ENCODE data around the gene SETD5.

SETD5 gene

GRCh38 chr3:9398700-9399336 lies 1.4 kb downstream of the SETD5 start:
- Mint-ChIP-seq H3K4me3 (peak overlapping the region; percentile 94), H3K27me3 (no peaks in the 10 kb centered on the region), H3K36me3 (peaks cover 8% of the 10 kb centered on the region), H3K9me3 (no peaks in the 10 kb centered on the region), H3K4me1 (peaks cover 73% of the 10 kb centered on the region), H3K27ac (peak overlapping the region; percentile 99)

- Mint-ChIP-seq H3K9me3 (no peaks in the 10 kb centered on the region), H3K27me3 (no peaks in the 10 kb centered on the region), H3K27ac (peak overlapping the region; percentile 48), H3K4me1 (peaks cover 72% of the 10 kb centered on the region), H3K4me3 (peak overlapping the region; percentile 94), H3K36me3 (peaks cover 8% of the 10 kb centered on the region)
Observed at GRCh38 chr3:9399337-9399703, 1.9 kb downstream of the SETD5 start.

DNA sequence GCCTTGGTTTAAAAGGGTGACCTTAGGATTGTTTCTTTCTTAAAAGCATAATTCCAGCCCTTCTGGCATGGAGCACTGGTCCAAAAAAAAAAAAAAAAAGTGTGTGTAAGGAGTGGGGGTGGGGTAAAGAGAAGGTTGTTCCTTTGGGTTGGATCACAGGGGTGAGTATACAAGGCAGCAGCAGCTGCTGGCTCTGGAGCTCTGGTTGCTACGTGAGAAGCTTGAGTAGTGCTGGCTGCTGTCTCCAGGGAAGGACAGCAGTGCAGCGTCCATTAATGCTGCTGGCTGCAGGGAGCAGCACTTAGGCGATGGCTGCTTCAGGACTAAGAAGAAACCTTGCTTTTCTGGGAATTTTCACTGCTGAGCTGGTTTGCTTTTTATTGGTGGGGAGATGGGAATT lies 2.3 kb downstream of the SETD5 start:
- H3K4me3 Mint-ChIP-seq: peak overlapping the region; percentile 94
- H3K36me3 Mint-ChIP-seq: peaks cover 6% of the 10 kb centered on the region
- peaks cover 71% of the 10 kb centered on the region for H3K4me1 Mint-ChIP-seq
- no peaks in the 10 kb centered on the region for H3K9me3 Mint-ChIP-seq
- no peaks in the 10 kb centered on the region for H3K27me3 Mint-ChIP-seq
- peak overlapping the region; percentile 48 for H3K27ac Mint-ChIP-seq

GRCh38 chr3:9400616-9401015 lies 3.2 kb downstream of the SETD5 start:
- H3K4me3 Mint-ChIP-seq: peak overlapping the region; percentile 94
- peaks cover 71% of the 10 kb centered on the region for H3K4me1 Mint-ChIP-seq
- no peaks in the 10 kb centered on the region for H3K27me3 Mint-ChIP-seq
- H3K9me3 Mint-ChIP-seq: no peaks in the 10 kb centered on the region
- peaks cover 3% of the 10 kb centered on the region for H3K36me3 Mint-ChIP-seq
- H3K27ac Mint-ChIP-seq: no peak overlapping the region

DNA sequence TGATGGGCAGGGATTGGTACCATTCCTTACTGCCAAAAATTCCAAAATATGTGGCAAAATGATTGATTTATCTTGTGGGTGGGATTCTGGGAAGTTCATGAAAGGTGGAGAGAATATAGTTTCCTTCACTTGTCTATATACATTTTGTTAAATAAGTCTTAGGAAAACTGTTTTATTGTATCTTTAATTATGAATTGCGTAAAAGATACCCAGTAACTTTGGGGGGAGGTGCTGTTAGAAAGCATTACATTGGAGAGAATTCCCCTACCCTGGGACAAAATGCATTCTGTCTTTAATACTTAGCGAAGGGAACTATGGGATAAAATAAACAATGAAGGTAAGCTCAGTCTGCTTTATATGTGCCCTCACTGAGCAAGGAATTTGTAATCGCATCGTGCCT lies 4.6 kb downstream of the SETD5 start:
- H3K27ac Mint-ChIP-seq: no peak overlapping the region
- H3K4me3 Mint-ChIP-seq: peak overlapping the region; percentile 60
- no peaks in the 10 kb centered on the region for H3K9me3 Mint-ChIP-seq
- no peaks in the 10 kb centered on the region for H3K27me3 Mint-ChIP-seq
- peaks cover 78% of the 10 kb centered on the region for H3K4me1 Mint-ChIP-seq
- H3K36me3 Mint-ChIP-seq: no peaks in the 10 kb centered on the region

DNA sequence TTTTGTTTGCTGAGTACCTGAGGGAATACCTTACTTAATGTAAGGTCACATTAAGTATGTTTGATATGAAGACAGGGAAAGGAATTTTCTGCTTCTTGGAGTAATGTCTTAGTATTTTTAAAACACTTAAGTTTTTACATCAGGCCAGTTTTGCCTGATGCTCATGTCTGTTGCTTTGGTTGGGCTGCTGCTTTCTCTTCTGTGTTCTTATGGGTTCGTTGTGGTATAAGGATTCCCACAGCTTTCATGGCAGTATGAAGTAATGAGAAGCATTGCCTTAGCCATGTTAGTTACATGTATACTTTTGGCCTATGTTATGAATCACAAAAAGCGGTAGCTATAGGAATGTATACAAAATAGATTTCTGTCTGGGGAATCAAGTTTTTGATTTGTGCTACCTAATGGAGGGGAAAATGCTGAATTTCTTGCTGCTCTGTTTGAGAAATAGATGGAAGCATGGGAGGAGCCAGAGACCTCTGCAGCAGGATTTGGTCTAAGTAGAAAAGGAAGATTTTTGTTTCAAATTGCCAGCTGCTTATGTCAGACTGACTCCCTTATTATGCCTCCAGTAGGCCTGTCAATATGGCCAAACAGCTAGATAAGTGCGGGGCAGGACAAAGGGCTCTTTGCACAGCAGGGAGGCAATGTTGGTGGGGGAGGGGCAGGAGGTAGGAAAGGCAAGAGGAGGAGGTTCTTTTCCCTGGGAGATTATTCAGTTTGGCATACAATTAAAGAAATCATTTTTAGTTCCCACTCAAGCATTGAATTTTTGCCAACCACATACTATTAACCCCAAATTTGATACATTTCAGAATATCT lies 5.2 kb downstream of the SETD5 start:
- Mint-ChIP-seq H3K4me3 (peak overlapping the region; percentile 57), H3K36me3 (no peaks in the 10 kb centered on the region), H3K4me1 (peaks cover 85% of the 10 kb centered on the region), H3K27ac (peak overlapping the region; percentile 14), H3K9me3 (no peaks in the 10 kb centered on the region), H3K27me3 (no peaks in the 10 kb centered on the region)

DNA sequence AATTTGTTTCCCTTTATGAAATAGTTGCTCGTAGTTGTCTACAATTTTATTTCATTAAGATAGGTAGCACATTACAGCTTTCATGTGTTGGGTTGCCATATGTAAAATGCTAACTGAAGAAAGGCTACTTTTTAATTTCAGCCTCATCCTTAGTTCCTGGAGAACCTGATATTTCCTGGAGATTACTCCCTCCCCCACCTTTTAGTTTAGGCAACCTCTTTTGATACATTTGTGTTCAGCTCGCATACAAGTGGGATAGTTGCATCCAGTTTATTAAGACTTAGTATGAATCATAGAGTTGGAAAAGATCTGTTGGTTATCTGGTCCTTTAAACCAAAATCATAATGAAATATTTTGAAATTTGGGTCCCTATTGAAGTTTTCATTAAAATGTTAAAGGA lies 6.0 kb downstream of the SETD5 start:
- Mint-ChIP-seq H3K27ac (no peak overlapping the region), H3K27me3 (no peaks in the 10 kb centered on the region), H3K36me3 (peaks cover under 1% of the 10 kb centered on the region), H3K4me3 (no peak overlapping the region), H3K4me1 (peaks cover 91% of the 10 kb centered on the region), H3K9me3 (no peaks in the 10 kb centered on the region)

GRCh38 chr3:9404680-9405079 lies 7.3 kb downstream of the SETD5 start:
- no peaks in the 10 kb centered on the region for H3K9me3 Mint-ChIP-seq
- H3K4me1 Mint-ChIP-seq: peaks cover 95% of the 10 kb centered on the region
- H3K36me3 Mint-ChIP-seq: peaks cover 5% of the 10 kb centered on the region
- peak overlapping the region; percentile 41 for H3K27ac Mint-ChIP-seq
- peak overlapping the region; percentile 30 for H3K4me3 Mint-ChIP-seq
- H3K27me3 Mint-ChIP-seq: no peaks in the 10 kb centered on the region

GRCh38 chr3:9405756-9406155 lies 8.3 kb downstream of the SETD5 start:
- Mint-ChIP-seq H3K9me3 (no peaks in the 10 kb centered on the region), H3K36me3 (peaks cover 8% of the 10 kb centered on the region), H3K27ac (peak overlapping the region; percentile 9), H3K4me3 (peak overlapping the region; percentile 53), H3K4me1 (peaks cover 94% of the 10 kb centered on the region), H3K27me3 (no peaks in the 10 kb centered on the region)

DNA sequence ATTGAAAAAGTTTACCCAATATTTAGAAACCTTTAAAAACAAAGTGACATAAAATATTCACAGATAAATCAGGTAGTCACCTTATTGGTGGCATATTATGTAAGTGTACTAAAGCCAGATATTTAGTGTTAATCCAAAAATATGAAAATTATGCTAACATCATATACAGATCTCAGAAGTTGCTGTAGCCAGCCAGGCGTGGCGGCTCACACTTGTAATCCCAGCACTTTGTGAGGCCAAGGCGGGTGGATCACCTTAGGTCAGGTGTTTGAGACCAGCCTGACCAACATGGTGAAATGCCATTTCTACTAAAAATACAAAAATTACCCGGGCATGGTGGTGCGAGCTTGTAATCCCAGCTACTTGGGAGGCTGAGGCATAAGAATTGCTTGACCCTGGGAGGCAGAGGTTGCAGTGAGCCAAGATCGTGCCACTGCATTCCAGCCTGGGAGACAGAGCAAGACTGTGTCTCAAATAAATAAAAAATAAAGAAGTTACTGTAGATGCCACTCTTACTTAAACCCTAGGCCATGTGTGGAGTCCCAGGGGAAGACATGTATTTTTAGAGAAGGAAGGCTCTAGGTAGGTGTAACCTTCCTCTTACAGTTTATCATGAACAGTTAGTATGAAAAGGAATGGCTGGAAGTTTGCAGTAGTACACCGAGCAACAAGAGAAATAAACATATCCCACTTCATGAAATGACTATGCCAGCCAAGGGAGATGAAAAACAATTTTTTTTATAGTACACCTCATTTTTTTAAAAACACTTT lies 9.6 kb downstream of the SETD5 start:
- peaks cover 8% of the 10 kb centered on the region for H3K36me3 Mint-ChIP-seq
- H3K9me3 Mint-ChIP-seq: no peaks in the 10 kb centered on the region
- H3K27me3 Mint-ChIP-seq: no peaks in the 10 kb centered on the region
- peak overlapping the region; percentile 62 for H3K27ac Mint-ChIP-seq
- peaks cover 92% of the 10 kb centered on the region for H3K4me1 Mint-ChIP-seq
- H3K4me3 Mint-ChIP-seq: peak overlapping the region; percentile 33

GRCh38 chr3:9408061-9408460 lies 10.6 kb downstream of the SETD5 start:
- Mint-ChIP-seq H3K4me3 (no peak overlapping the region), H3K9me3 (no peaks in the 10 kb centered on the region), H3K27me3 (no peaks in the 10 kb centered on the region), H3K27ac (no peak overlapping the region), H3K4me1 (peaks cover 92% of the 10 kb centered on the region), H3K36me3 (peaks cover 8% of the 10 kb centered on the region)

DNA sequence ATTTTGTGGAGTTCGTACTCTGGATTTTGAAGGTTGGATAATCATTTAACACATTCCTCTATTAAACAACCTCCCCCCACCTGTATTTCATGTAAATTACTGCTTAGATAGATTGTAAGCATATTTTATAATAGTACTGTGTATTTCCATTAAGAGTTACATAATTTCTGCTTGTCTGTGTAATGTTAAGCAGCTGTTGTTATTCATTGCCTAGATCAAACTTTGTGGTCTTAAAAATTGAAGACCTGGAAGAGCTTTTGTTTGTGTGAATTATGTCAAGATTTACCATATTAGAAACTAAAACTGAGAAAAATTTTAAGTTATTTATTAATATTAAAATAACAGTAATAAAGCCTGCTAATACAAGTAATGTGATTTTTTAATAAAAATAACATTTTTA lies 11.1 kb downstream of the SETD5 start:
- Mint-ChIP-seq H3K27ac (no peak overlapping the region), H3K9me3 (no peaks in the 10 kb centered on the region), H3K4me1 (peaks cover 92% of the 10 kb centered on the region), H3K4me3 (no peak overlapping the region), H3K27me3 (no peaks in the 10 kb centered on the region), H3K36me3 (peaks cover 10% of the 10 kb centered on the region)

DNA sequence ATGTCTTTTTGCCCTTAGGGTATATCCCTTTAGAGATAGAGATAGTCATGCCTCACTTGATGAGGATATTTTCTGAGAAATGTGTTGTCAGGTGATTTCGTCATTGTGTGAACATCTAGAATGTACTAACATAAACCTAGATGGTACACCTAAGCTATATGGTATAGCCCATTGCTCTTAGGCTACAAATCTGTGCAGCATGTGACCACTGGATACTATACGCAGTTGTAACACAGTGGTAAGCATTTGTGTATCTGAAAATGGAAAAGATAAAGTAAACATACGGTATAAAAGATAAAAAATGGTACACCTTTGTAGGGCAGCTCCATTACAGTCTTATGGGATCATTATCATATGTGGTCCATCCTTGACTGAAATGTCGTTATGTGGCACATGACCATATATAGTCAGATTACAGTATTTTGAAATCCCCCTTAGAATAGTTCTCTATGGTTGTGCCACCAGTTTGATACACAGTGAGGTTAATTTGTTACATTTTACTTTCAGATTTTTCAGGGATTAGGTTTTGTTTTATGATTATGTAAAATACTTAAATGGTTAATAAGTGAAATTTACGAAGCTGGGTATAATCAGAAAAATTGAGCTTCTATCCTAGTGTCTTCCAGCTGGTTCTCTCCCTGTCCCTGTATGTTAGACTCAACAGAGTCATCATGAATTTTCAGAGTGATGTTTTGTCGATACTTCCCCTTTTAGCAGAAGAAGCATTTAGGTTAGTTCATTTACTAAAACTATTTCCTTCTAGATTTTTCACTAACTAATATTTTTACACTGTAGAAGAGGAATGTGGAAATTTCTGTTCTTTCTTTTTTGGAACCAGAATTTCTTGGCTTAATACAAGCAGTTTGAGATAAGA lies 12.8 kb downstream of the SETD5 start:
- no peaks in the 10 kb centered on the region for H3K9me3 Mint-ChIP-seq
- H3K27me3 Mint-ChIP-seq: no peaks in the 10 kb centered on the region
- H3K36me3 Mint-ChIP-seq: peaks cover 10% of the 10 kb centered on the region
- H3K4me3 Mint-ChIP-seq: no peak overlapping the region
- peak overlapping the region; percentile 36 for H3K27ac Mint-ChIP-seq
- H3K4me1 Mint-ChIP-seq: peaks cover 86% of the 10 kb centered on the region

- H3K4me3 Mint-ChIP-seq: peak overlapping the region; percentile 3
- H3K9me3 Mint-ChIP-seq: no peaks in the 10 kb centered on the region
- H3K4me1 Mint-ChIP-seq: peaks cover 81% of the 10 kb centered on the region
- no peak overlapping the region for H3K27ac Mint-ChIP-seq
- H3K27me3 Mint-ChIP-seq: no peaks in the 10 kb centered on the region
- H3K36me3 Mint-ChIP-seq: peaks cover 12% of the 10 kb centered on the region
Observed at GRCh38 chr3:9411302-9411701, 13.9 kb downstream of the SETD5 start.

GRCh38 chr3:9412293-9412692 lies 14.9 kb downstream of the SETD5 start:
- no peak overlapping the region for H3K4me3 Mint-ChIP-seq

More at GRCh38 chr3:9412293-9412692, 14.9 kb downstream of the SETD5 start:
- peaks cover 12% of the 10 kb centered on the region for H3K36me3 Mint-ChIP-seq
- H3K27ac Mint-ChIP-seq: no peak overlapping the region
- no peaks in the 10 kb centered on the region for H3K9me3 Mint-ChIP-seq
- H3K4me1 Mint-ChIP-seq: peaks cover 82% of the 10 kb centered on the region
- no peaks in the 10 kb centered on the region for H3K27me3 Mint-ChIP-seq

Data from activated naive CD4-positive, alpha-beta T cell treated with anti-CD3 and anti-CD28 coated beads, Interleukin-2, amount 50 U/mL, for 24 hours (primary cell).